ENCODE results near the gene UBP1.

GRCh38 chr3:33392144-33392543, 48.1 kb downstream of the UBP1 start:
- TF ChIP-seq SUZ12 (IDR thresholded peaks at IDR 0.05; ENCODE audit: extremely low read depth, insufficient read depth, insufficient read length) (no peak), ZNF274 (IDR thresholded peaks at IDR 0.05; ENCODE audit: low read depth, low read length) (no peak), YY1 (IDR thresholded peaks at IDR 0.05; ENCODE audit: insufficient read depth, insufficient read length) (no peak)

Measured in NT2/D1 (cell line).